HepG2 (cell line): ENCODE data around the gene ZNF793. TPM values are rescaled to one million over a fixed set of nuclear protein-coding genes. Genes with fewer than 3 reads are reported as not detected.

ENCODE experiments used
- ATAC-seq: fragments of 200-7000 bp; cut with Tn5 transposase; 3 replicates; pipeline ENCODE4 v1.9.1; 2020; ENCODE audit warnings: mild to moderate bottlenecking, moderate library complexity
- BruUV-seq: library from RNA; stranded (reverse); fragments of 400-500 nt; replicated peaks from 2 replicates; lab custom pipeline; 2021; lab: Mats Ljungman, UMichigan
- CTCF ChIA-PET: fragments of 300-600 bp; formaldehyde crosslinking; extraction: SDS; loops from one replicate; lab custom pipeline; 2021; ENCODE audit warnings: low total read pairs, inconsistent platforms, low intra/inter-chr PET ratio; lab: Yijun Ruan, JAX
- POLR2A ChIA-PET: fragments of 350-600 bp; sonication (Branson Sonifier 250); formaldehyde crosslinking; loops from one replicate; lab custom pipeline; 2020; ENCODE audit warnings: antibody characterized with exemption, inconsistent platforms; lab: Yijun Ruan, JAX
- DNase-seq: peaks from one replicate; pipeline ENCODE4 v3.0.0-alpha.2; 2015; ENCODE audit warnings: low spot score
- FAIRE-seq: peaks from 3 replicates; lab custom pipeline; 2011; peaks lifted over from hg19 to GRCh38; lab: Jason Lieb, UNC
- H2AFZ ChIP-seq: one replicate; pipeline ENCODE4 v1.6.1; 2011; ENCODE audit warnings: low read length, inconsistent platforms
- H3K27ac ChIP-seq: fragments of 300-600 bp; 3 replicates; pipeline ENCODE4 v1.8.0; 2011; ENCODE audit warnings: mixed run types, mild to moderate bottlenecking, mixed read lengths, low read length, inconsistent platforms; ENCODE audit not compliant: insufficient read depth; ENCODE audit errors: extremely low read length
- H3K27me3 ChIP-seq, 2 experiments: fragments of 200-600 bp in 1 of 2; 2 replicates in 1 of 2; 3 replicates in 1 of 2; pipeline versions ENCODE4 v1.6.0 to v1.8.0; 2011; ENCODE audit warnings: low read length in 2 of 2, mild to moderate bottlenecking in 2 of 2, moderate library complexity in 2 of 2, inconsistent platforms in 1 of 2; ENCODE audit not compliant: insufficient read depth in 2 of 2, control insufficient read depth in 1 of 2
- H3K36me3 ChIP-seq, 2 experiments: fragments of 200-600 bp in 1 of 2; replicated peaks in 1 of 2; 2 replicates in 1 of 2; 3 replicates in 1 of 2; pipeline versions ENCODE4 v1.5.1 to v1.8.0; 2011; ENCODE audit warnings: low read length in 2 of 2, inconsistent platforms in 1 of 2; ENCODE audit not compliant: insufficient read depth in 2 of 2, control insufficient read depth in 1 of 2
- H3K4me1 ChIP-seq: 2 replicates; pipeline ENCODE4 v1.5.1; 2012; ENCODE audit warnings: low read length, inconsistent platforms; ENCODE audit not compliant: insufficient read depth
- H3K4me2 ChIP-seq: 2 replicates; pipeline ENCODE4 v1.6.0; 2011; ENCODE audit warnings: low read depth, low read length, inconsistent platforms
- H3K4me3 ChIP-seq, 3 experiments: fragments of 200-600 bp in 1 of 3; sonication (generic), shearing (Covaris generic) in 1 of 3; replicated peaks in 1 of 3; 2 replicates each; pipeline ENCODE4 v1.5.1; 2011 to 2016; ENCODE audit warnings: low read length in 3 of 3, inconsistent platforms in 2 of 3, low read depth in 2 of 3, mild to moderate bottlenecking in 2 of 3, control low read depth in 1 of 3, mixed read lengths in 1 of 3; ENCODE audit not compliant: insufficient read depth in 1 of 3
- H3K79me2 ChIP-seq: one replicate; pipeline ENCODE4 v1.6.1; 2011; ENCODE audit warnings: low read length, inconsistent platforms; ENCODE audit not compliant: insufficient read depth
- H3K9ac ChIP-seq: 2 replicates; pipeline ENCODE4 v1.6.0; 2011; ENCODE audit warnings: mild to moderate bottlenecking, low read depth, low read length, inconsistent platforms; ENCODE audit not compliant: insufficient read depth
- H3K9me3 ChIP-seq: 2 replicates; pipeline ENCODE4 v1.5.1; 2012; ENCODE audit warnings: mild to moderate bottlenecking, low read length
- H4K20me1 ChIP-seq: 2 replicates; pipeline ENCODE4 v1.6.0; 2011; ENCODE audit warnings: inconsistent platforms, mild to moderate bottlenecking, low read length, moderate library complexity; ENCODE audit not compliant: insufficient read depth
- ARID4A ChIP-seq: sonication (generic); formaldehyde crosslinking; IDR thresholded peaks from 2 replicates; pipeline ENCODE4 v1.5.0; 2020; ENCODE audit warnings: mild to moderate bottlenecking, missing genetic modification reagents, borderline replicate concordance
- FOXA1 ChIP-seq, 2 experiments: fragments of 450-650 bp in 1 of 2; sonication (generic) in 1 of 2; formaldehyde crosslinking in 1 of 2; IDR thresholded peaks; 2 replicates each; pipeline versions ENCODE4 v1.4.0 to v1.6.1; 2016 to 2020; ENCODE audit warnings: missing genetic modification reagents in 1 of 2
- FUBP1 ChIP-seq: sonication (generic); formaldehyde crosslinking; IDR thresholded peaks from 2 replicates; pipeline ENCODE4 v1.5.1; 2020; ENCODE audit warnings: missing genetic modification reagents, mild to moderate bottlenecking, borderline replicate concordance
- GZF1 ChIP-seq: sonication (generic); formaldehyde crosslinking; IDR thresholded peaks from 2 replicates; pipeline ENCODE4 v1.5.1; 2020; ENCODE audit warnings: mild to moderate bottlenecking, missing genetic modification reagents
- KDM4B ChIP-seq: sonication (generic); formaldehyde crosslinking; IDR thresholded peaks from 2 replicates; pipeline ENCODE4 v1.4.0; 2020; ENCODE audit warnings: missing genetic modification reagents
- RFX3 ChIP-seq: IDR thresholded peaks from 2 replicates; pipeline ENCODE4 v1.6.1; 2016; ENCODE audit warnings: missing biosample characterization, missing genetic modification reagents
- SIN3B ChIP-seq: fragments of 150-350 bp; IDR thresholded peaks from 2 replicates; pipeline ENCODE4 v1.6.1; 2014; ENCODE audit warnings: low read length
- TAF15 ChIP-seq: fragments of 200-400 bp; formaldehyde crosslinking; IDR thresholded peaks from one replicate; pipeline ENCODE4 v1.6.1; 2018; ENCODE audit warnings: mild to moderate bottlenecking, low read depth, low read length; ENCODE audit not compliant: poor library complexity, severe bottlenecking
- ZBTB25 ChIP-seq: IDR thresholded peaks from 2 replicates; pipeline ENCODE4 v1.6.1; 2018; ENCODE audit warnings: missing genetic modification reagents
- ZBTB3 ChIP-seq: sonication (generic); formaldehyde crosslinking; IDR thresholded peaks from 2 replicates; pipeline ENCODE4 v1.4.0; 2020; ENCODE audit warnings: low read depth, mild to moderate bottlenecking, moderate library complexity, missing genetic modification reagents, borderline replicate concordance
- ZMYM2 ChIP-seq: sonication (generic); formaldehyde crosslinking; IDR thresholded peaks from 2 replicates; pipeline ENCODE4 v1.8.0; 2022; ENCODE audit warnings: mild to moderate bottlenecking, missing genetic modification reagents
- ZNF33B ChIP-seq: sonication (generic); formaldehyde crosslinking; IDR thresholded peaks from 2 replicates; pipeline ENCODE4 v1.5.1; 2020; ENCODE audit warnings: mild to moderate bottlenecking, missing genetic modification reagents
- ZNF362 ChIP-seq: sonication (generic); formaldehyde crosslinking; IDR thresholded peaks from 2 replicates; pipeline ENCODE4 v1.4.0; 2020; ENCODE audit warnings: missing genetic modification reagents, mild to moderate bottlenecking, borderline replicate concordance
- ZNF724P ChIP-seq: sonication (generic); formaldehyde crosslinking; IDR thresholded peaks from 2 replicates; pipeline ENCODE4 v1.8.0; 2022; ENCODE audit warnings: missing genetic modification reagents, borderline replicate concordance
- WGBS: methylation state at CpG from one replicate; pipeline ENCODE4 v1.1.6; 2017; ENCODE audit warnings: low lambda C conversion rate; 5-methylcytosine and 5-hydroxymethylcytosine counted together
- in situ Hi-C: cut with HindIII; loops from 2 replicates; pipeline ENCODE4 v1.10.0; 2017; ENCODE audit warnings: low pct_unique_long_range_greater_than_20kb; ENCODE audit not compliant: extremely low pct_ligation_motif_present
- intact Hi-C: fragments of 100-400 bp; cut with micrococcal nuclease; formaldehyde crosslinking; loops from one replicate; pipeline ENCODE4 v1.10.0; 2022; ENCODE audit not compliant: unreplicated experiment
- polyA plus RNA-seq, 8 experiments: library from polyadenylated mRNA; depleted of rRNA in 3 of 8; stranded (reverse) in 7 of 8; unstranded in 1 of 8; fragments of >200 nt; fragmentation: Illumina TruSeq in 4 of 8; extraction: Trizol in 4 of 8; gene quantifications; 2 replicates each; pipeline versions ENCODE4 v1.2.1 to v1.2.3, GENCODE V29; 2011 to 2016; ENCODE audit warnings: low read depth in 4 of 8, missing spikeins in 1 of 8, mixed read lengths in 1 of 8; ENCODE audit not compliant: insufficient read depth in 1 of 8
- total RNA-seq, 5 experiments: library from RNA; depleted of rRNA; stranded (reverse); fragments of >200 nt; fragmentation: Illumina TruSeq; extraction: Trizol; gene quantifications; 2 replicates each; pipeline ENCODE4 v1.2.3, GENCODE V29; 2016; ENCODE audit warnings: low read depth in 1 of 5

Gene ZNF793
- total and polyA plus RNA-seq, 2 of the 13 experiments (the other 11 are each of a cell fraction or from before 2014, with no cell fraction given), result 0.13 to 0.35 TPM

- TF ChIP-seq ZBTB25 (CRISPR knock-in tag) (no peak), FOXA1 (IDR thresholded peaks at IDR 0.05) (no peak), FOXA1 (CRISPR knock-in tag; IDR thresholded peaks at IDR 0.05) (no peak), KDM4B (CRISPR knock-in tag) (no peak), TAF15 (no peak), FUBP1 (CRISPR knock-in tag) (no peak), GZF1 (CRISPR knock-in tag) (no peak), ZNF362 (no peak), SIN3B (no peak)
- TF ChIP-seq, all 625 proteins: peak for 0
Measured at GRCh38 chr19:37507167-37507464, 377 bp downstream of the ZNF793 start (continued).

- H3K4me3 ChIP-seq, result no peak overlapping the region
- DNase-seq (no peak), ATAC-seq (no peak), FAIRE-seq (no peak)
- H3K9ac ChIP-seq, result no peak overlapping the region
- no TSS peak for BruUV-seq
- WGBS, result 16% methylated on average over 3 of the region's 3 CpGs
- peaks cover 83% of the 10 kb centered on the region for H3K9me3 ChIP-seq
- no peak overlapping the region for H3K27ac ChIP-seq
- no peaks in the 10 kb centered on the region for H3K79me2 ChIP-seq
- in situ Hi-C loops, result no loop called here
- CTCF ChIA-PET, result no interaction called here
- H3K36me3 ChIP-seq, result no peaks in the 10 kb centered on the region
- no peak overlapping the region for H2AFZ ChIP-seq
- H3K4me1 ChIP-seq, result no peaks in the 10 kb centered on the region
- intact Hi-C loops, result no loop called here
- no peaks in the 10 kb centered on the region for H3K27me3 ChIP-seq
- POLR2A ChIA-PET, result no interaction called here
- H4K20me1 ChIP-seq, result no peaks in the 10 kb centered on the region
- H3K4me2 ChIP-seq, result no peak overlapping the region
- no peak for TF ChIP-seq ARID4A
- no peak for TF ChIP-seq ZNF724P
- TF ChIP-seq ZMYM2 (CRISPR knock-in tag), result no peak
- no peak for TF ChIP-seq ZNF33B (CRISPR knock-in tag)
- TF ChIP-seq RFX3 (CRISPR knock-in tag), result no peak
- TF ChIP-seq ZBTB3 (CRISPR knock-in tag), result no peak
Measured at GRCh38 chr19:37511186-37511585, 4.4 kb downstream of the ZNF793 start.
